Spleen (tissue), 11 donors: Measurements from ENCODE around the gene HOGA1. TPM values are rescaled to one million over a fixed set of nuclear protein-coding genes. Genes with fewer than 3 reads are reported as not detected.
"Not testable (repeated sequence)": the region's sequence is repeated elsewhere in the genome, so short reads cannot be mapped to it uniquely, and the experiment has no call there.

Experiments
- DNase-seq: peaks from one replicate; pipeline ENCODE4 v3.0.0-alpha.2; 2020
- H3K27ac ChIP-seq, 8 donors: fragments of 200-600 bp; sonication (generic) in 7 of 8; 1 replicate in 4 of 8; 2 replicates in 4 of 8; pipeline versions ENCODE4 v1.5.0 to v1.8.0; 2016 to 2021; ENCODE audit warnings: inconsistent platforms in 4 of 8, mild to moderate bottlenecking in 4 of 8, moderate library complexity in 1 of 8
- H3K27me3 ChIP-seq, 7 donors: fragments of 200-600 bp; sonication (generic) in 6 of 7; replicated peaks in 1 of 7; 1 replicate in 4 of 7; 2 replicates in 3 of 7; pipeline versions ENCODE4 v1.5.0 to v1.8.0; 2016 to 2021; ENCODE audit warnings: inconsistent platforms in 3 of 7, mild to moderate bottlenecking in 1 of 7
- H3K36me3 ChIP-seq, 6 donors: fragments of 200-600 bp; sonication (generic) in 5 of 6; 1 replicate in 4 of 6; 2 replicates in 2 of 6; pipeline versions ENCODE4 v1.5.0 to v1.8.0; 2016 to 2021; ENCODE audit warnings: inconsistent platforms in 2 of 6
- H3K4me1 ChIP-seq, 6 donors: fragments of 200-600 bp; sonication (generic) in 5 of 6; 1 replicate in 3 of 6; 2 replicates in 3 of 6; pipeline versions ENCODE4 v1.5.0 to v1.8.0; 2016 to 2021; ENCODE audit warnings: inconsistent platforms in 3 of 6
- H3K4me3 ChIP-seq, 8 donors: fragments of 200-600 bp; sonication (generic) in 7 of 8; 1 replicate in 4 of 8; 2 replicates in 4 of 8; pipeline versions ENCODE4 v1.5.0 to v1.8.0; 2016 to 2021; ENCODE audit warnings: inconsistent platforms in 4 of 8, mild to moderate bottlenecking in 4 of 8, moderate library complexity in 2 of 8
- H3K9me3 ChIP-seq, 8 donors: fragments of 200-600 bp; sonication (generic) in 7 of 8; 1 replicate in 4 of 8; 2 replicates in 4 of 8; pipeline versions ENCODE4 v1.5.0 to v1.8.0; 2016 to 2021; ENCODE audit warnings: inconsistent platforms in 4 of 8
- POLR2A ChIP-seq, 3 donors: fragments of 450-650 bp; IDR thresholded peaks; one replicate each; pipeline ENCODE4 v1.5.1; 2017; ENCODE audit warnings: antibody characterized with exemption in 3 of 3, mild to moderate bottlenecking in 1 of 3
- POLR2AphosphoS5 ChIP-seq, 3 donors: sonication (generic); formaldehyde crosslinking; IDR thresholded peaks; one replicate each; pipeline ENCODE4 v1.5.1; 2017; ENCODE audit warnings: antibody characterized with exemption in 3 of 3
- WGBS, 5 donors: extraction: QIAGEN DNeasy Blood & Tissue Kit in 3 of 5; methylation state at CpG; one replicate each; pipeline versions ENCODE4 v1.1.5 to v1.1.7; 2013 to 2018; 5-methylcytosine and 5-hydroxymethylcytosine counted together
- intact Hi-C: fragments of 100-400 bp; cut with DNase I; formaldehyde crosslinking; loops from one replicate; pipeline ENCODE4 v1.15.0; 2023; ENCODE audit warnings: low total_unique reads
- polyA plus RNA-seq, 3 donors: library from polyadenylated mRNA; stranded (reverse); fragments of 200-250 nt; gene quantifications; one replicate each; pipeline ENCODE4 v1.2.1, GENCODE V29; 2013
- total RNA-seq, 7 donors: library from RNA; depleted of rRNA in 3 of 7; stranded (reverse); fragments of >200 nt in 3 of 7; fragmentation: NEBNext Ultra II Directional in 4 of 7; extraction: Animal tissue kit (Norgen Biotek cat#: 25700) in 4 of 7; gene quantifications; one replicate each; pipeline versions ENCODE4 v1.1.0 to v1.2.1, GENCODE V29; 2016 to 2021
- TF ChIP-seq, protein P1 (sequence below), 11 experiments: fragments of 200-600 bp in 7 of 11; fragments of 450-650 bp in 4 of 11; sonication (generic) in 4 of 11; IDR thresholded peaks in 8 of 11; conservative IDR thresholded peaks in 3 of 11; 1 replicate in 7 of 11; 2 replicates in 4 of 11; pipeline versions ENCODE4 v1.4.0 to v1.8.0; 2016 to 2021; ENCODE audit warnings: antibody characterized with exemption in 11 of 11, inconsistent platforms in 4 of 11, mild to moderate bottlenecking in 1 of 11
- donor health status: healthy with polysubstance abuse.
- donor health status: DM: no; HTN: no; CAD: no; lungs with moderate emphysema.
- donor health status: DM: no; HTN: no; CAD: no.
- donor health status: Bipolar disorder and iron deficiency.
- donor health status: healthy.
- donor health status: DM: no; HTN: no; CAD: no.
- donor health status: DM: yes; HTN: yes; CAD: no.

HOGA1 gene
- total and polyA plus RNA-seq, 10 donors = 0.11 to 0.42 (median 0.19) TPM; not detected in 5

- H3K4me1 ChIP-seq = peaks cover 0 to 22% (median 7%) of the 10 kb centered on the region in 6 donors
- no peaks in the 10 kb centered on the region for H3K36me3 ChIP-seq
- TF ChIP-seq, protein P1, sequence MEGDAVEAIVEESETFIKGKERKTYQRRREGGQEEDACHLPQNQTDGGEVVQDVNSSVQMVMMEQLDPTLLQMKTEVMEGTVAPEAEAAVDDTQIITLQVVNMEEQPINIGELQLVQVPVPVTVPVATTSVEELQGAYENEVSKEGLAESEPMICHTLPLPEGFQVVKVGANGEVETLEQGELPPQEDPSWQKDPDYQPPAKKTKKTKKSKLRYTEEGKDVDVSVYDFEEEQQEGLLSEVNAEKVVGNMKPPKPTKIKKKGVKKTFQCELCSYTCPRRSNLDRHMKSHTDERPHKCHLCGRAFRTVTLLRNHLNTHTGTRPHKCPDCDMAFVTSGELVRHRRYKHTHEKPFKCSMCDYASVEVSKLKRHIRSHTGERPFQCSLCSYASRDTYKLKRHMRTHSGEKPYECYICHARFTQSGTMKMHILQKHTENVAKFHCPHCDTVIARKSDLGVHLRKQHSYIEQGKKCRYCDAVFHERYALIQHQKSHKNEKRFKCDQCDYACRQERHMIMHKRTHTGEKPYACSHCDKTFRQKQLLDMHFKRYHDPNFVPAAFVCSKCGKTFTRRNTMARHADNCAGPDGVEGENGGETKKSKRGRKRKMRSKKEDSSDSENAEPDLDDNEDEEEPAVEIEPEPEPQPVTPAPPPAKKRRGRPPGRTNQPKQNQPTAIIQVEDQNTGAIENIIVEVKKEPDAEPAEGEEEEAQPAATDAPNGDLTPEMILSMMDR (IDR thresholded peaks at IDR 0.05 in 8 of 11, conservative IDR thresholded peaks at IDR 0.05 in 3 of 11) = no peak
- no peak for TF ChIP-seq POLR2A (IDR thresholded peaks at IDR 0.05)
- no peak for TF ChIP-seq POLR2AphosphoS5 (IDR thresholded peaks at IDR 0.05)
- DNase-seq = peak; percentile 66
- 79 to 91% (median 84%) methylated on average over 8 to 10 of the region's 10 CpGs for WGBS, 5 donors
- intact Hi-C loops = loop anchor here (5.0 kb wide), 1 partner anchor 88 kb away; no protein-coding TSS in a partner anchor
- no peak overlapping the region for H3K4me3 ChIP-seq
- no peak overlapping the region for H3K27ac ChIP-seq
- H3K9me3 ChIP-seq = peaks cover 0 to 7% (median 4%) of the 10 kb centered on the region in 8 donors
- H3K27me3 ChIP-seq = no peaks in the 10 kb centered on the region
Measured at GRCh38 chr10:97550336-97551149, 33.6 kb upstream of the HOGA1 start.

DNA sequence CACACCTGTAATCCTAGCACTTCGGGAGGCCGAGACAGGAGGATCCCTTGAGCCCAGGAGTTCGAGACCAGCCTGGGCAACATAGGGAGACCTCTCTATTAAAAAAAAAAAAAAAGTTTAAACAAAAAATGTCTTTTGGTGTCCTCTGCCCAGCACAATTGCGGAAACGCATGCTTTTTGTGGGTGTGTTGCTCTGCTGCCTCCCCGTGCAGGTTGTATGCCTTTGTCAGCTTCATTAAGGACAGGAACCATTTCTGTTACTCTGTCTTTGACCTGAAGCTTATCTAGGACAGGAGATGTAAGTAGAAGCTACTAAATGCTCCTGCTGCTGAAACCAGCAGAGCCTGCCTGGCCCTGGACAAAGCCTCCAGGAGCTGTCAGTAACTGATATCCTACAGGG is 32.9 kb upstream of the HOGA1 start:
- no peak overlapping the region for H3K4me3 ChIP-seq
- WGBS, 5 donors = 76 to 95% (median 86%) methylated on average over 6 of the region's 6 CpGs
- H3K9me3 ChIP-seq = peaks cover 0 to 13% (median 5%) of the 10 kb centered on the region in 8 donors
- H3K27me3 ChIP-seq = no peaks in the 10 kb centered on the region
- no peaks in the 10 kb centered on the region for H3K36me3 ChIP-seq
- intact Hi-C loops = loop anchor here (5.0 kb wide), 1 partner anchor 89 kb away; no protein-coding TSS in a partner anchor
- no peak overlapping the region for H3K27ac ChIP-seq
- TF ChIP-seq POLR2AphosphoS5 (IDR thresholded peaks at IDR 0.05) = no peak
- TF ChIP-seq, protein P1 (IDR thresholded peaks at IDR 0.05 in 8 of 11, conservative IDR thresholded peaks at IDR 0.05 in 3 of 11) = no peak
- H3K4me1 ChIP-seq = peaks cover 0 to 22% (median 7%) of the 10 kb centered on the region in 6 donors
- DNase-seq = peak; percentile 28

DNA sequence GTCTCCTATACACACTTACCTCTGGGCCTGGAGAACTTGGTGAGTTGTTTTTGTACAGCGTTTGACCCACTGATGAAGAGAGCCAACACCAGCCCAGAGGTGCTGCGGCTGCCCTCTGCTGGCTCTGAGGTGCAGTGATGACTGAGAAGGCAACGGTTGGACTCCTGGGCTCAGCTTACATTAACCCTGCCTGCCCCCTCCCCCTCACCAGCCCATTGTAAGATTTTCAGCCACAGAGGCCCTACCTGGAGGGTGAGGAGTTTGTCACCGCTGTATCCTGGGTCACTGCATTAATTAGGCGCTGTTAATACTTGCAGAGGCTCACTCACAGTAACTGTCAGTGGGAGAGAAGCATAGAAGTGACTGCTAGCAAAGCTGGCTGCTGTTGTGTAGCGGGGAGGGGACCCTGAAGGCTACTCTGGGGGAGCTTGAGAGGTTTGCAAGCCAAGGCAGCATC is 30.6 kb upstream of the HOGA1 start:
- WGBS, 5 donors = 23 to 26% (median 25%) methylated on average over 5 to 6 of the region's 6 CpGs
- H3K27me3 ChIP-seq = no peaks in the 10 kb centered on the region
- peaks cover 0 to 9% (median 3%) of the 10 kb centered on the region in 6 donors for H3K4me1 ChIP-seq
- no peak overlapping the region for H3K27ac ChIP-seq
- intact Hi-C loops = loop anchor here (5.0 kb wide), 1 partner anchor 91 kb away; no protein-coding TSS in a partner anchor
- no peaks in the 10 kb centered on the region for H3K36me3 ChIP-seq
- DNase-seq = peak; percentile 89
- TF ChIP-seq POLR2A (IDR thresholded peaks at IDR 0.05) = no peak
- TF ChIP-seq, protein P1 (IDR thresholded peaks at IDR 0.05 in 8 of 11, conservative IDR thresholded peaks at IDR 0.05 in 3 of 11) = peak; percentile 41 to 84 (median 67)
- H3K9me3 ChIP-seq = peaks cover 0 to 16% (median 5%) of the 10 kb centered on the region in 8 donors
- no peak overlapping the region for H3K4me3 ChIP-seq

- H3K36me3 ChIP-seq, H3K27me3 ChIP-seq, H3K4me3 ChIP-seq, H3K27ac ChIP-seq, H3K4me1 ChIP-seq: not testable (repeated sequence)
- WGBS, 5 donors = 90 to 99% (median 97%) methylated on average over 5 of the region's 5 CpGs
- intact Hi-C loops = loop anchor here (5.0 kb wide), 1 partner anchor 92 kb away; no protein-coding TSS in a partner anchor
- DNase-seq = peak; percentile 18
- H3K9me3 ChIP-seq = peaks cover 0 to 16% (median 5%) of the 10 kb centered on the region in 8 donors
Measured at GRCh38 chr10:97554336-97554735, 29.9 kb upstream of the HOGA1 start.

DNA sequence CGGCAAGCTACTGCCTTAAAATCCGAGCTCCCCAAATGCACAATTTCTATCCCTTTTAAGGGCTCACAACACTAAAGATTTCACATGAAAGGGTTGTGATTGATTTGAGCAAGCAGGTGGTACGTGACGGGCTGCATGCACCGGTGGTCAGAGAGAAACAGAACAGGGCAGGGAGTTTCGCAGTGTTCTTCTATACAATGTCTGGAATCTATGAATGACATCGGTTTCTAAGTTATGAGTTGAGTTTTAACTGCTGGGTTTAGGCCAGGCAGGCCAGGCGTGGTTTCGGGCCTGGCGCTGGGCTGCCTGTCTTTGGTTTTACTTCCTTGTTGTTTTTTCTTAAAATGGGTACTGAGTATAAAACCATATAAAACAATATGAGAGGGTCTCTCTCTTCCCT is 28.6 kb upstream of the HOGA1 start:
- H3K9me3 ChIP-seq = peaks cover 0 to 16% (median 5%) of the 10 kb centered on the region in 8 donors
- H3K4me1 ChIP-seq, DNase-seq, H3K36me3 ChIP-seq, H3K4me3 ChIP-seq, intact Hi-C loops, H3K27ac ChIP-seq, H3K27me3 ChIP-seq: not testable (repeated sequence)
- WGBS, 5 donors = 84 to 95% (median 92%) methylated on average over 7 to 10 of the region's 10 CpGs

DNA sequence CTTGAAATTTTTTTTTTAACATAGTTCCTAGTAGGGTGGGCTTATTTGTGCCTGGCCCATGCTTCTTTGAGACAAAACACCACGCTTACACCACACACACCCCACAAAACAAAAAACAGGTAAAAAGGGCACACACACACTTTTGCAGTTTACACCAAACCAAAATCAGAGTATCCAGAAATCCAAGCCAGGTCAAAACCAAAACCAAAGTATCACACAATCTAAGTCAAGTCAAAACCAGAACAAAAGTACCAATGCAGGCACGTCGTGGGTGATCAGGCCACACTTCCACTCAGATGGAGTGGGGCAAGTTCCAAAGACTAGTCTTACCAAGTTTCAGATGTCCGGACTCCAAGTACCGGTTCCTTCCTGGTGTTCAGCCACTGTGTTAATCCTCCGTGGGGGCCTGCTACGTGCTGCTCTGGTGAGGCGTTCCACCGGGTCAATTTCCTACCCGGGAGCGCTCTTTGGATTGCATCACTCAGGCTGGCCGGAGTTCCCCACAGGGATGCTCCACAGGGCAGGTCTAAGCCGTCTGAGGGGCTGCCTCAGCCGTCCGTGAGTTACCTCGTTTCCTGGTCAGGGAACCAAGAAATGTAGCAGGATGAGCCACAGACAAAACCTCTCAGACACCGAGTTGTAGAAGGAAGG is 23.3 kb upstream of the HOGA1 start:
- 76 to 85% (median 82%) methylated on average over 14 to 17 of the region's 17 CpGs for WGBS, 5 donors
- H3K36me3 ChIP-seq, H3K27me3 ChIP-seq, H3K9me3 ChIP-seq, intact Hi-C loops, H3K4me1 ChIP-seq: not testable (repeated sequence)
- Histone ChIP-seq H3K27ac (peak overlapping the region in 6 of 8 donors; percentile 29 to 76 (median 60)), H3K4me3 (peak overlapping the region in 2 of 8 donors; percentile 27 to 35)
- DNase-seq = peak; percentile 75

- intact Hi-C loops, H3K9me3 ChIP-seq, H3K27me3 ChIP-seq, H3K36me3 ChIP-seq, H3K4me1 ChIP-seq: not testable (repeated sequence)
- Histone ChIP-seq H3K4me3 (peak overlapping the region in 2 of 8 donors; percentile 27 to 35), H3K27ac (peak overlapping the region in 6 of 8 donors; percentile 29 to 76 (median 60))
- peak; percentile 20 for DNase-seq
- whole genome bisulfite sequencing, 5 donors = 80 to 88% (median 86%) methylated on average over 12 of the region's 12 CpGs
Measured at GRCh38 chr10:97561386-97562077, 22.7 kb upstream of the HOGA1 start.
